Endothelial cell of umbilical vein (primary cell): ENCODE results near the gene ADARB1. TPM values are rescaled to one million over a fixed set of nuclear protein-coding genes. Genes with fewer than 3 reads are reported as not detected.

Experiments used
- BruUV-seq: library from RNA; stranded (reverse); fragments of 400-500 nt; replicated peaks from 2 replicates; lab custom pipeline; 2021; lab: Mats Ljungman, UMichigan
- CTCF ChIA-PET: fragments of 300-600, 350-600 bp; sonication (Branson Sonifier 250); formaldehyde crosslinking; loops from one replicate; lab custom pipeline; 2021; ENCODE audit warnings: antibody characterized with exemption, inconsistent platforms; lab: Charles Lee
- POLR2A ChIA-PET: fragments of 300-600, 350-600 bp; sonication (Branson Sonifier 250); formaldehyde crosslinking; loops from one replicate; lab custom pipeline; 2021; ENCODE audit warnings: antibody characterized with exemption, inconsistent platforms; lab: Charles Lee
- DNase-seq: peaks from one replicate; pipeline ENCODE4 v3.0.0-alpha.2; 2011; ENCODE audit warnings: low read depth, low spot score
- FAIRE-seq: peaks from 2 replicates; lab custom pipeline; 2011; peaks lifted over from hg19 to GRCh38; lab: Jason Lieb, UNC
- H2AFZ ChIP-seq: 2 replicates; pipeline ENCODE4 v1.6.0; 2012; ENCODE audit warnings: low read depth, low read length, control low read depth, inconsistent platforms
- H3K27ac ChIP-seq: 2 replicates; pipeline ENCODE4 v1.5.1; 2011; ENCODE audit warnings: low read depth, mild to moderate bottlenecking, control low read depth, low read length, moderate library complexity; ENCODE audit not compliant: insufficient read depth
- H3K27me3 ChIP-seq, 2 experiments: 2 replicates each; pipeline versions ENCODE4 v1.6.0 to v1.6.1; 2011; ENCODE audit warnings: low read length in 2 of 2, mixed read lengths in 1 of 2; ENCODE audit not compliant: control insufficient read depth in 2 of 2, insufficient read depth in 2 of 2
- H3K36me3 ChIP-seq, 2 experiments: 2 replicates in 1 of 2; 3 replicates in 1 of 2; pipeline ENCODE4 v1.5.1; 2011; ENCODE audit warnings: low read length in 2 of 2, mild to moderate bottlenecking in 1 of 2, moderate library complexity in 1 of 2; ENCODE audit not compliant: control insufficient read depth in 2 of 2, insufficient read depth in 2 of 2; ENCODE audit errors: extremely low read depth in 1 of 2
- H3K4me1 ChIP-seq: 3 replicates; pipeline ENCODE4 v1.5.1; 2011; ENCODE audit warnings: mild to moderate bottlenecking, low read length; ENCODE audit not compliant: control insufficient read depth, insufficient read depth; ENCODE audit errors: extremely low read depth
- H3K4me2 ChIP-seq: 2 replicates; pipeline ENCODE4 v1.6.1; 2011; ENCODE audit warnings: low read length, control low read depth, mixed read lengths; ENCODE audit not compliant: insufficient read depth
- H3K4me3 ChIP-seq, 3 experiments: fragments of 200-600 bp in 1 of 3; sonication (generic), shearing (Covaris generic) in 1 of 3; replicated peaks in 1 of 3; 2 replicates each; pipeline ENCODE4 v1.5.1; 2011 to 2016; ENCODE audit warnings: control low read depth in 3 of 3, low read length in 3 of 3, mild to moderate bottlenecking in 2 of 3, inconsistent platforms in 1 of 3, low read depth in 1 of 3, moderate library complexity in 1 of 3; ENCODE audit not compliant: insufficient read depth in 1 of 3
- H3K79me2 ChIP-seq: 2 replicates; pipeline ENCODE4 v1.6.0; 2012; ENCODE audit warnings: low read length, inconsistent platforms; ENCODE audit not compliant: control insufficient read depth, insufficient read depth
- H3K9ac ChIP-seq: replicated peaks from 2 replicates; pipeline ENCODE3; 2011; ENCODE audit warnings: low read length, control low read depth; ENCODE audit not compliant: insufficient read depth; ENCODE audit errors: extremely low read depth
- H3K9me1 ChIP-seq: replicated peaks from 3 replicates; pipeline ENCODE4 v1.6.0; 2011; ENCODE audit warnings: mild to moderate bottlenecking, low read length; ENCODE audit not compliant: control insufficient read depth, insufficient read depth; ENCODE audit errors: extremely low read depth
- H3K9me3 ChIP-seq: replicated peaks from 2 replicates; pipeline ENCODE4 v1.5.1; 2012; ENCODE audit warnings: low read length, inconsistent platforms; ENCODE audit not compliant: control insufficient read depth, insufficient read depth
- H4K20me1 ChIP-seq: replicated peaks from 2 replicates; pipeline ENCODE3; 2011; ENCODE audit warnings: mild to moderate bottlenecking, low read length; ENCODE audit not compliant: control insufficient read depth, insufficient read depth; ENCODE audit errors: extremely low read depth
- EZH2 ChIP-seq: IDR thresholded peaks from 2 replicates; pipeline ENCODE4 v1.6.1; 2012; ENCODE audit warnings: borderline replicate concordance, low read depth, mild to moderate bottlenecking, moderate library complexity, low read length, inconsistent platforms; ENCODE audit not compliant: severe bottlenecking
- FOS ChIP-seq: IDR thresholded peaks from 2 replicates; pipeline ENCODE4 v1.6.1; 2011; ENCODE audit warnings: mild to moderate bottlenecking, low read length, moderate library complexity, borderline replicate concordance; ENCODE audit not compliant: insufficient read depth
- GATA2 ChIP-seq: IDR thresholded peaks from 2 replicates; pipeline ENCODE4 v1.7.0; 2011; ENCODE audit warnings: low read depth, mild to moderate bottlenecking, moderate library complexity, mixed read lengths, low read length; ENCODE audit not compliant: insufficient read length, insufficient read depth
- JUN ChIP-seq: IDR thresholded peaks from 2 replicates; pipeline ENCODE4 v1.6.1; 2011; ENCODE audit warnings: borderline replicate concordance, low read depth; ENCODE audit not compliant: insufficient read length, insufficient read depth
- MYC ChIP-seq: IDR thresholded peaks from one replicate; pipeline ENCODE4 v1.6.1; 2011; ENCODE audit warnings: mild to moderate bottlenecking, low read depth, low read length
- POLR2A ChIP-seq: IDR thresholded peaks from 2 replicates; pipeline ENCODE4 v1.6.1; 2012; ENCODE audit warnings: low read depth, mild to moderate bottlenecking, control low read depth, low read length
- POLR2AphosphoS5 ChIP-seq: IDR thresholded peaks from 2 replicates; pipeline ENCODE4 v1.6.1; 2012; ENCODE audit warnings: low read depth, mild to moderate bottlenecking, control low read depth, low read length, moderate library complexity; ENCODE audit not compliant: insufficient read depth
- dilution Hi-C: fragments of 300-500 bp; cut with MboI; formaldehyde crosslinking; loops from one replicate; pipeline ENCODE4 v1.15.0; 2019; ENCODE audit warnings: low sequenced_read_pairs; ENCODE audit not compliant: extremely low pct_ligation_motif_present
- intact Hi-C: fragments of 100-400 bp; cut with micrococcal nuclease; formaldehyde crosslinking; loops from one replicate; pipeline ENCODE4 v1.10.0; 2022
- polyA plus RNA-seq, 4 experiments: library from polyadenylated mRNA; depleted of rRNA in 3 of 4; stranded (reverse) in 3 of 4; unstranded in 1 of 4; fragments of >200 nt; gene quantifications; 2 replicates each; pipeline versions ENCODE4 v1.2.1 to v1.2.3, GENCODE V29; 2011 to 2012; ENCODE audit warnings: missing spikeins in 1 of 4
- total RNA-seq: library from RNA; stranded (reverse); gene quantifications from 2 replicates; pipeline ENCODE4 v1.2.3, GENCODE V29; 2021
- TF ChIP-seq, protein P1 (sequence below), 2 donors: IDR thresholded peaks; 1 replicate in 1 of 2; 2 replicates in 1 of 2; pipeline ENCODE4 v1.5.1; 2011; ENCODE audit warnings: low read length in 2 of 2, mild to moderate bottlenecking in 2 of 2, moderate library complexity in 2 of 2, control low read depth in 1 of 2, inconsistent platforms in 1 of 2, low read depth in 1 of 2; ENCODE audit not compliant: insufficient read depth in 1 of 2; ENCODE audit errors: extremely low read depth in 1 of 2
- TF ChIP-seq, protein P2 (sequence below): IDR thresholded peaks from 2 replicates; pipeline ENCODE4 v1.6.1; 2011; ENCODE audit not compliant: insufficient read depth, insufficient read length

Gene ADARB1
- total and polyA plus RNA-seq, 2 donors (not counting 3 experiments of a cell fraction or from before 2014, with no cell fraction given), result 32.5 to 54.3 TPM

DNA sequence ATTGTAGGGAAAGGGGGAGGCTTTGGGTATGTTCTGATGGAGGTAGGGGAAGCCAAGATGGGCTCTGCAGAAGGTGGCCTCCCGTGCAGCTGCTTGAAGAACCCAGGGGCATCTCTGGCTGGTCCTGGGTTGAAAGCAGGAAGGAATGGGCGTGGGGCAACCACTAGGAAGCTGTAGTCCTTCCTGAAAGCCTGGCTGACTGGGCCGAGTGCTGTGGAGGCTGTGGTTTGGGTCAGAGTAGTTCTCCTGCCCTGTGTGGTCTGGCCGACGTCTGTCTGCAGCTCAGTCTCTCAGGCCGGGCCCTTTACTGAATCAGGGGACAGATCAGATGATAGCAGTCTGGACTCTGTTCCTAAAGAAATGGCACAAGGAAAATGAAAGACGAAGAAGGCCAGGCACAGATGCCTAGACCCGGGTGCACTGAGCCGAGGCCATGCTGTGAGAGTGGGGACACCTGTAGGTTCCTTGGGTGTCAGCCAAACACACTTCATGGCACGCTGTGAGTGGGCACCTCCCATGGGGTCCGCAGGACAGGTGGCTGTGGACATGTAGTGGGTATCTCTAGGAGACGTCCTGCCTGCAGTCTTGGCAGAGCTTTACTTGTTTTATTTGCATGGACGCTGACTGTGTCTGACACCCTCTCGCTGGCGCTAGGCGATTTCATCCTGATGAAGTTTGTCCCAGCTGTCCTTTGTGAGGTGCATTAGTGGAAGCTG lies 126.4 kb downstream of the ADARB1 start:
- Histone ChIP-seq H3K4me2 (no peak overlapping the region), H3K9ac (no peak overlapping the region), H3K4me3 (no peak overlapping the region), H3K9me1 (no peaks in the 10 kb centered on the region), H3K27ac (no peak overlapping the region), H3K27me3 (no peaks in the 10 kb centered on the region), H3K79me2 (no peaks in the 10 kb centered on the region), H2AFZ (no peak overlapping the region), H4K20me1 (no peaks in the 10 kb centered on the region), H3K9me3 (no peaks in the 10 kb centered on the region), H3K4me1 (peaks cover 3% of the 10 kb centered on the region), H3K36me3 (peaks cover 3% of the 10 kb centered on the region in 2 experiments)
- FAIRE-seq, result no peak
- intact Hi-C loops (no loop called here), dilution Hi-C loops (no loop called here)
- ChIA-PET CTCF (interaction anchor here (1.0 to 1.1 kb wide), 2 partner anchors 8 to 12 kb away, joined by 3 read pairs; no protein-coding TSS in a partner anchor), POLR2A (no interaction called here)
- DNase-seq, result no peak
- BruUV-seq, result no TSS peak
- TF ChIP-seq, protein P1, sequence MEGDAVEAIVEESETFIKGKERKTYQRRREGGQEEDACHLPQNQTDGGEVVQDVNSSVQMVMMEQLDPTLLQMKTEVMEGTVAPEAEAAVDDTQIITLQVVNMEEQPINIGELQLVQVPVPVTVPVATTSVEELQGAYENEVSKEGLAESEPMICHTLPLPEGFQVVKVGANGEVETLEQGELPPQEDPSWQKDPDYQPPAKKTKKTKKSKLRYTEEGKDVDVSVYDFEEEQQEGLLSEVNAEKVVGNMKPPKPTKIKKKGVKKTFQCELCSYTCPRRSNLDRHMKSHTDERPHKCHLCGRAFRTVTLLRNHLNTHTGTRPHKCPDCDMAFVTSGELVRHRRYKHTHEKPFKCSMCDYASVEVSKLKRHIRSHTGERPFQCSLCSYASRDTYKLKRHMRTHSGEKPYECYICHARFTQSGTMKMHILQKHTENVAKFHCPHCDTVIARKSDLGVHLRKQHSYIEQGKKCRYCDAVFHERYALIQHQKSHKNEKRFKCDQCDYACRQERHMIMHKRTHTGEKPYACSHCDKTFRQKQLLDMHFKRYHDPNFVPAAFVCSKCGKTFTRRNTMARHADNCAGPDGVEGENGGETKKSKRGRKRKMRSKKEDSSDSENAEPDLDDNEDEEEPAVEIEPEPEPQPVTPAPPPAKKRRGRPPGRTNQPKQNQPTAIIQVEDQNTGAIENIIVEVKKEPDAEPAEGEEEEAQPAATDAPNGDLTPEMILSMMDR (IDR thresholded peaks at IDR 0.05; ENCODE audit: extremely low read depth in 1 of 2, insufficient read depth in 1 of 2, low read depth in 1 of 2, low read length in 2 of 2), result no peak
- TF ChIP-seq POLR2A (no peak), POLR2AphosphoS5 (no peak), MYC (no peak), JUN (no peak), EZH2 (no peak), GATA2 (no peak), FOS (no peak)
- TF ChIP-seq, protein P2, sequence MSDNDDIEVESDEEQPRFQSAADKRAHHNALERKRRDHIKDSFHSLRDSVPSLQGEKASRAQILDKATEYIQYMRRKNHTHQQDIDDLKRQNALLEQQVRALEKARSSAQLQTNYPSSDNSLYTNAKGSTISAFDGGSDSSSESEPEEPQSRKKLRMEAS, result no peak
